Right lobe of liver (tissue), 6 donors: Measurements from ENCODE around the gene TRIM63. TPM values are rescaled to one million over a fixed set of nuclear protein-coding genes. Genes with fewer than 3 reads are reported as not detected.

ENCODE experiments used
- ATAC-seq, 4 donors: fragments of 200-7000 bp; cut with Tn5 transposase; one replicate each; pipeline ENCODE4 v1.9.1; 2020; ENCODE audit warnings: mild to moderate bottlenecking in 4 of 4, moderate library complexity in 4 of 4
- DNase-seq, 3 donors: peaks; one replicate each; pipeline ENCODE4 v3.0.0-alpha.2; 2020
- H3K27ac ChIP-seq, 3 donors: fragments of 200-600 bp; one replicate each; pipeline ENCODE4 v1.8.0; 2022
- H3K27me3 ChIP-seq, 2 donors: fragments of 200-600 bp; one replicate each; pipeline ENCODE4 v1.8.0; 2022
- H3K36me3 ChIP-seq, 4 donors: fragments of 200-600 bp; sonication (generic) in 1 of 4; one replicate each; pipeline versions ENCODE4 v1.5.1 to v1.8.0; 2017 to 2022; ENCODE audit warnings: control low read depth in 1 of 4
- H3K4me1 ChIP-seq, 4 donors: fragments of 200-600 bp; sonication (generic) in 1 of 4; one replicate each; pipeline versions ENCODE4 v1.5.1 to v1.8.0; 2017 to 2022; ENCODE audit warnings: control low read depth in 1 of 4
- H3K4me3 ChIP-seq, 3 donors: fragments of 200-600 bp; one replicate each; pipeline ENCODE4 v1.8.0; 2022
- H3K9me3 ChIP-seq, 4 donors: fragments of 200-600 bp; sonication (generic) in 1 of 4; one replicate each; pipeline versions ENCODE4 v1.5.1 to v1.8.0; 2017 to 2022; ENCODE audit warnings: control low read depth in 1 of 4
- POLR2A ChIP-seq: fragments of 450-650 bp; IDR thresholded peaks from one replicate; pipeline ENCODE4 v1.6.1; 2017; ENCODE audit warnings: antibody characterized with exemption, mild to moderate bottlenecking
- WGBS: methylation state at CpG from one replicate; pipeline ENCODE4 v1.1.6; 2018; ENCODE audit warnings: low coverage, low lambda C conversion rate; ENCODE audit not compliant: insufficient coverage; ENCODE audit errors: missing lambda C conversion rate; 5-methylcytosine and 5-hydroxymethylcytosine counted together
- intact Hi-C, 2 donors: fragments of 100-400 bp; cut with DNase I; formaldehyde crosslinking; loops; one replicate each; pipeline versions ENCODE4 v1.11.2 to v1.14.1; 2022
- total RNA-seq, 6 experiments: library from RNA; depleted of rRNA in 2 of 6; stranded (reverse); fragments of >200 nt in 2 of 6; fragmentation: NEBNext Ultra II Directional in 3 of 6; extraction: Animal tissue kit (Norgen Biotek cat#: 25700) in 3 of 6; gene quantifications; one replicate each; pipeline versions ENCODE4 v1.1.0 to v1.2.4, GENCODE V29; 2016 to 2023
- TF ChIP-seq, protein P1 (sequence below), 4 donors: fragments of 200-600 bp in 3 of 4; fragments of 450-650 bp in 1 of 4; IDR thresholded peaks; one replicate each; pipeline versions ENCODE4 v1.5.1 to v1.8.0; 2016 to 2022; ENCODE audit warnings: antibody characterized with exemption in 4 of 4, mild to moderate bottlenecking in 2 of 4
- donor health status: DM: no; HTN: yes; CAD: no.
- donor health status: DM: no; HTN: no; CAD: no.
- donor health status: DM: no; HTN: no; CAD: no.
- donor health status: DM: no; HTN: yes; CAD: no.
- donor health status: DM: no; HTN: yes; CAD: no.

TRIM63 gene
- total RNA-seq, 6 experiments from 2014 or later: 0.18 to 3.5 (median 0.49) TPM; not detected in 3

DNA sequence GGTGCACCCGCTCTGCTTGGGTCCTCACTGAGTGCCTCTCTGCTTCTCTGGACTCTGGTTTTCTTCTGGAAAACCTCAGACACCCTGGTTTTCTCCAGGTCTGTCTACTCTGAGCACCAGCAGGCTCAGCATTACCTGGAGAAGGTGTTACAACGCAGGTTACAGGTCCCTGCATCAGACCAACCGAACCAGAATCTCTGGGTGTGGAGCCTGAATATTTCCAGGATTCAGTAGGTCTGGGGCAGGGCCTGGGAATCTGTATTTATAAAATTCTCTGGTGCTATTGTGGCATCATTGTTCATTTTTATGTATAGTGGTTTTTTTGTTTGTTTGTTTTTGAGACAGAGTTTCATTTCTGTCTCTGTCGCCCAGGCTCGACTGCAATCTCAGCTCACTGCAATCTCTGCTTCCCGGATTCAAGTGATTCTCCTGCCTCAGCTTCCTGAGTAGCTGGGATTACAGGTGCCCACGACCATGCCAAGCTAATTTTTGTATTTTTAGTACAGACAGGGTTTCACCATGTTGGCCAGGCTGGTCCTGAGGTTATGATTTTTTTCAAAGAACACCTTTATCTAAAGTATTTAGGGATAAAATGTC is 20.1 kb downstream of the TRIM63 start:
- Histone ChIP-seq H3K27me3 (peaks cover 6 to 25% of the 10 kb centered on the region in 2 donors), H3K9me3 (no peaks in the 10 kb centered on the region), H3K4me3 (no peak overlapping the region), H3K36me3 (no peaks in the 10 kb centered on the region), H3K4me1 (peaks cover 0 to 11% (median 0%) of the 10 kb centered on the region in 4 donors), H3K27ac (no peak overlapping the region)
- intact Hi-C loops: no loop called here
- DNase-seq (no peak), ATAC-seq (no peak)
- 51% methylated on average over 4 of the region's 7 CpGs for whole genome bisulfite sequencing
- TF ChIP-seq POLR2A: no peak
- TF ChIP-seq, protein P1, sequence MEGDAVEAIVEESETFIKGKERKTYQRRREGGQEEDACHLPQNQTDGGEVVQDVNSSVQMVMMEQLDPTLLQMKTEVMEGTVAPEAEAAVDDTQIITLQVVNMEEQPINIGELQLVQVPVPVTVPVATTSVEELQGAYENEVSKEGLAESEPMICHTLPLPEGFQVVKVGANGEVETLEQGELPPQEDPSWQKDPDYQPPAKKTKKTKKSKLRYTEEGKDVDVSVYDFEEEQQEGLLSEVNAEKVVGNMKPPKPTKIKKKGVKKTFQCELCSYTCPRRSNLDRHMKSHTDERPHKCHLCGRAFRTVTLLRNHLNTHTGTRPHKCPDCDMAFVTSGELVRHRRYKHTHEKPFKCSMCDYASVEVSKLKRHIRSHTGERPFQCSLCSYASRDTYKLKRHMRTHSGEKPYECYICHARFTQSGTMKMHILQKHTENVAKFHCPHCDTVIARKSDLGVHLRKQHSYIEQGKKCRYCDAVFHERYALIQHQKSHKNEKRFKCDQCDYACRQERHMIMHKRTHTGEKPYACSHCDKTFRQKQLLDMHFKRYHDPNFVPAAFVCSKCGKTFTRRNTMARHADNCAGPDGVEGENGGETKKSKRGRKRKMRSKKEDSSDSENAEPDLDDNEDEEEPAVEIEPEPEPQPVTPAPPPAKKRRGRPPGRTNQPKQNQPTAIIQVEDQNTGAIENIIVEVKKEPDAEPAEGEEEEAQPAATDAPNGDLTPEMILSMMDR (IDR thresholded peaks at IDR 0.05): no peak

DNA sequence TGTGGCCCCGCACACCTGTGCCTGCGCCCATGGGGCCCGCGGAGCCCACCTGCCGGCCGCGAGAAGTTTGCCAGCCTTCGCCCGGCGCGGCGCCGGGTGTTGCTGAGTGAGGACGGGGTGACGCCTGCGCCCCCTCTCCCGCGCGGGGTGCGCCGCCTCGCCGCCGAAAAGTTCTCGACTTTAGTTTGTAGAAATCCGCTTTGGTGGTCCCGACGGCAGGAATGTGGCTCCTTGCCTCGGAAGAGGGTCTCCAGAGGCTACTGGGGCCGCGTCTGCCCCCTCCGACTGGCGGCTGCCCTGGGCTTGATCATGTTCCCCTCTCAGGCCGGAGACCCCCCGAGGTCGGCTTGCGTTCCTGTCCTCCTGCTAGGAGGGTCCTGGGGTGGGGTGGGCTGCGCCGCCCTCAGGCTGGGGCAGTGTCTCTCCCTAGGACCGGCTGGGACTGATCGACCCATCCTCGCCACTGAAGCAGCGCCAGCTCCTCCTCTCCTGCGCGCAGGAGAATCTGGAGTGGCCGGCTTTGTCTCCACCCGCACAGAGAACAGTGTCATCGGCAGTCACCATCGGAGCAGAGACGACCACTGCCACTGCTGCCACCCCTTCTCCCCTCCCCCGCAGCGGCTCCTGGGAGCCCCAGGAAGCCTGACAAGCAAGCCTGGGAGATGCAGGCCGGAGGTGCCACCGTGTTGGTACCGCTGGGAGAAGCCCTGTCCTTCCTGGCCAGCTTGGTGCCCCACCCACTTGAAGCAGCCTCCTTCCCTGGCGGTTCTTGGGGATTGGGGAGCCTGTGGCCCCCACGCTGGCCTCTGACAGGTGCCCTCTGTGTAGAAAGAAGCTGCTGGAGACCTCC is 21.0 kb downstream of the TRIM63 start:
- ATAC-seq (peak in 2 of 4 donors; percentile 15 to 28), DNase-seq (no peak)
- no peaks in the 10 kb centered on the region for H3K36me3 ChIP-seq
- H3K4me3 ChIP-seq: peak overlapping the region in 1 of 3 donors; percentile 13
- no peaks in the 10 kb centered on the region for H3K9me3 ChIP-seq
- peaks cover 6 to 25% of the 10 kb centered on the region in 2 donors for H3K27me3 ChIP-seq
- no peak overlapping the region for H3K27ac ChIP-seq
- 2% methylated on average over 20 of the region's 57 CpGs for WGBS
- TF ChIP-seq POLR2A: no peak
- intact Hi-C loops: no loop called here
- H3K4me1 ChIP-seq: peaks cover 0 to 11% (median 0%) of the 10 kb centered on the region in 4 donors

DNA sequence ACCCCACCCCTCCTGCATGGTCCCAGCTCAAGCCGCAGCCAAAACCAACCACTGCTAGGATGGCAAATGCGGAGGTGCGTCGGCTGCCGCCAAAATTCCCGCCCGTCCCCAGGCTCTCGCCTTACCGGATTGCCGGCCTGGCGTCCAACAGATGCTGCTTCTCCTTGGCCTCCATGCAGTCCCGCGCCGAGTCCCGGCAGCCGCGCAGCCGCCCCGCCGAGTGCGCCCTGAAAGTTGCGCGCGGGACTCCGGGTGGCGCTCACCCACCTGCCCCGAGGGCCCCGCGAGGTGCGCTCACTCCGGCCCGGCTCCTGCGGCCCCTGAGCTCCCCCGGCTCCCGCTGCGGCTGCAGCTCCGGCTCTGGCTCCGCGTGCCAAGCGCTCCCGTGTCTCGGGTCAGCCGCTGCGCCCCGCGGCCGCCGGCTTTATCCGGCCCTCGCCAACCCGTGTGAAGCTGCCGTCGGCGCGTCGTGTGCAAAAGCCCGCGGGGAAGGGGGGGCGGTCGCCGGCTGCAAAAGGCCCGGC is 21.6 kb downstream of the TRIM63 start, which contains the start of gene SLC30A2:
Gene SLC30A2 (minus strand): TSS at position 397 of the 524 bp plus-strand sequence. CDS start 222 bp downstream, at position 175.
- Histone ChIP-seq H3K4me3 (peak within 1 kb of the TSS in 1 of 3 donors; percentile 13), H3K27me3 (peaks cover 6 to 25% of the 10 kb centered on the region in 2 donors), H3K9me3 (no peaks in the 10 kb centered on the region), H3K4me1 (peaks cover 0 to 11% (median 0%) of the 10 kb centered on the region in 4 donors), H3K27ac (no peak within 1 kb of the TSS), H3K36me3 (no peaks in the 10 kb centered on the region)
- 6% methylated on average over 7 of the region's 62 CpGs for WGBS
- intact Hi-C loops: no loop called here
- DNase-seq (no peak), ATAC-seq (peak in 1 of 4 donors; percentile 31)
- TF ChIP-seq POLR2A: no peak
- TF ChIP-seq, protein P1 (IDR thresholded peaks at IDR 0.05): no peak

DNA sequence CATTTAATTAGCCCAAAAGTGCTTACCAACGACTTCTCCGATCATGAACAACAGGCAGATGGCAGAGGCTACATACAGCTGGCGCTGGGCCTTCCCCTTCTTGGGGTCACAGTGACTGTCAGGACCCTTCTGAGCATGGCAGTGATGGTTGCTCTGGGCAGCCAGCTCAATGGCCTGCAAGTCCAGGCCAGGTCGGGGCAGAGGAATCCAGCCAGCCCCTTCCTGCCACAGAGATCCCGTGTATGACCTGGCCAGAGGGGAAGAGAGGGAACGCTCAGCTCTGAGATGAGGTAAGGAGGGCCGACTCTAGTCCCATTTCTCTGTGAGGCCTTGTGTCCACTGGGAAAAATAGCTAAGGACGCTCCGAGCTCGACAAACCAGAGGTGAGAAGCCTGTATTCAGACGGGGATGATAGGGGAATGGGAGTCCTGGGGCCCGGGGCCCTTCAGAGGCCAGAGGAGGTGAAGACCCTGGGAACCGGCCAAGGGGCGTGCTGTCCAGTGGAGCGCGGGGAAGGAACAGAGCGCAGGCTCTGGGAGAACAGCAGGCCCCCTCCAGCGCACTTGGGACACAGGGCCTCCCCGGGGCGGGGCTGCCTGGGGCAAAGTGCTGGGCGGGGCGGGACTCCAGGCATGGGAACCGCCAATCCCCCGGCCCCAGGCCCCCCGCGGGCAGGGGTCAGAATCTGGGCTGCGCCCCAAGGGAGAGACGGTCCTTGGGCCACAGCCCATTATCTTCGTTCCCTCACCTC is 22.3 kb downstream of the TRIM63 start:
- Histone ChIP-seq H3K27ac (no peak overlapping the region), H3K9me3 (no peaks in the 10 kb centered on the region), H3K27me3 (peaks cover 6 to 25% of the 10 kb centered on the region in 2 donors), H3K4me3 (no peak overlapping the region), H3K36me3 (no peaks in the 10 kb centered on the region), H3K4me1 (peaks cover 0 to 11% (median 0%) of the 10 kb centered on the region in 4 donors)
- ATAC-seq (peak in 1 of 4 donors; percentile 6), DNase-seq (no peak)
- intact Hi-C loops: no loop called here
- WGBS: 23% methylated on average over 12 of the region's 29 CpGs
- no peak for TF ChIP-seq POLR2A
- TF ChIP-seq, protein P1 (IDR thresholded peaks at IDR 0.05): no peak
